Activated T-cell treated with anti-CD3 and anti-CD28 coated beads, Interleukin-2, amount 50 U/mL, for 4 hours (primary cell): ENCODE measurements around the gene ZCCHC7. TPM values are rescaled to one million over a fixed set of nuclear protein-coding genes. Genes with fewer than 3 reads are reported as not detected.
"Not testable (repeated sequence)": the region's sequence is repeated elsewhere in the genome, so short reads cannot be mapped to it uniquely, and the experiment has no call there.

Experiments used
- ATAC-seq, 2 donors: fragments of 200-7000 bp; cut with Tn5 transposase; one replicate each; pipeline ENCODE4 v1.10.0; 2021
- DNase-seq: peaks from one replicate; pipeline ENCODE4 v3.0.0-alpha.2; 2020
- H3K27me3 Mint-ChIP-seq: one replicate; pipeline ENCODE4 v1.8.0; 2021; ENCODE audit warnings: low read depth, mixed read lengths
- H3K36me3 Mint-ChIP-seq: one replicate; pipeline ENCODE4 v1.8.0; 2022; ENCODE audit warnings: mixed read lengths; ENCODE audit not compliant: insufficient read depth
- H3K4me1 Mint-ChIP-seq: one replicate; pipeline ENCODE4 v1.8.0; 2021; ENCODE audit warnings: low read depth, mixed read lengths
- H3K4me3 Mint-ChIP-seq: one replicate; pipeline ENCODE4 v1.8.0; 2021; ENCODE audit warnings: mild to moderate bottlenecking, moderate library complexity, mixed read lengths
- H3K9me3 Mint-ChIP-seq: one replicate; pipeline ENCODE4 v1.8.0; 2021; ENCODE audit warnings: mixed read lengths
- total RNA-seq, 3 donors: library from RNA; stranded (reverse); gene quantifications; one replicate each; pipeline ENCODE4 v1.2.1, GENCODE V29; 2021

ZCCHC7 gene
- total RNA-seq, 3 donors from 2014 or later: 23.6 to 25.6 (median 24.8) TPM

GRCh38 chr9:37382982-37383357, 262.6 kb downstream of the ZCCHC7 start:
- H3K27me3 Mint-ChIP-seq: peaks cover 6% of the 10 kb centered on the region

DNA sequence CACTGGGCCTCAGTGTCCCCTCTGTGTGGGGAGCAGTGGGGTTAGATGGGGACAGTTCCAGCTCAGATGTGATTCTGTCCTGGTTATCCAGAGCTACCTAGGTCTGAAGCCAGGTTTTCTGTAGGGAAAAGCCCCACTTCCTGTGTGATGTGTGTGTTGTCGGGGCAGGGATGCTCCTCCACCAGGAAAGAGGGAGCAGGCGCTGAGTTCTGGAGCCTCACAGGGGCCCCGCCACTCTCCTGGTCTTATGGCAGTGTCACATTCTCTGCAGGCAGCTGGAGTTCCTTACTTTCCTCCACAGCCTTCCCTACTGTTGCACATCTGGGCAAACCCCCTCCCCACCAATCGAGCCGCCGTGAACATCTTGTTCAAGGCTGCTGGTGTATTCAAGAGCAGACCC, 263.0 kb downstream of the ZCCHC7 start:
- DNase-seq (no peak), ATAC-seq (no peak)
- no peak overlapping the region for H3K4me3 Mint-ChIP-seq
- H3K9me3 Mint-ChIP-seq: no peaks in the 10 kb centered on the region
- peaks cover 6% of the 10 kb centered on the region for H3K27me3 Mint-ChIP-seq
- peaks cover 2% of the 10 kb centered on the region for H3K36me3 Mint-ChIP-seq
- no peaks in the 10 kb centered on the region for H3K4me1 Mint-ChIP-seq

More at GRCh38 chr9:37382982-37383357, 262.6 kb downstream of the ZCCHC7 start:
- DNase-seq (no peak), ATAC-seq (no peak)
- Mint-ChIP-seq H3K9me3 (no peaks in the 10 kb centered on the region), H3K36me3 (peaks cover 2% of the 10 kb centered on the region), H3K4me3 (no peak overlapping the region), H3K4me1 (no peaks in the 10 kb centered on the region)

DNA sequence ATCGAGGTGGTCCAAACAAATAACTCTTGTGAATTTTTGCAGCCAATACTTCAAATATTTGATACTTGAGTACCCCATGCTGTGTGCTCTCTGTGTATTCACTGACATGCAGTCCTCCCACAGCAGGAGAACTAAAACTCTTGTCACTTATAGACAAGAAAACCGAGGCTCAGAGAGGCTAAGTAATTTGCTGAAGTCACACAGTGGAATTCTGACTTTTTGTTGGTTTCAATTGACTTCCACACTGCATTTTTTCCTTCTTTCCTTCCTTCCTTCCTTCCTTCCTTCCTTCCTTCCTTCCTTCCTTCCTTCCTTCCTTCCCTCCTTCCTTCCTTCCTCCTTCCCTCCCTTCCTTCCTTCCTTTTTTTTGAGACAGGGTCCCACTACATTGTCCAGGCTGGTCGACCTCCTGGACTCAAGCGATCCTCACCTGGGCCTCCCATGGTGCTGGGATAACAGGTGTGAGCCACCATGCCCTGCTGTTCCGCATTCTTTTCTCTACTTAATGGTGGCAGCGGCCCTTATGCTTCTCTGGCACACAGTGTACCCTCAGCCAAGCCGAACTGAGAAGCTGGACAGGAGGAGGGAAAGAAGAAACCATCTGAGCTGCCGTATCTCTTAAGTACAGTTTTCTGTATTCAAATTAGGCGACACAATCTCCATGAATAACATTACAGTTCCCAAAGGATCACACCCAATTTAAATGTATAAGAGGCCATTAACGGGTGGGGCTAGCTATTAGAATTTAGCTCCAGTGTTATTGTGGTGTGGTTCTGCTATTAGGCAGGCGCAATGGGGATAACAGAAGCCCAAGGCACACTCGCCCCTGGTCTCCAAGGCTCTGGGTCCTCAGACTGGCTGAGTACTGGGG, 263.7 kb downstream of the ZCCHC7 start:
- Mint-ChIP-seq H3K9me3 (no peaks in the 10 kb centered on the region), H3K27me3 (peaks cover 3% of the 10 kb centered on the region), H3K4me3 (no peak overlapping the region), H3K36me3 (peaks cover 2% of the 10 kb centered on the region), H3K4me1 (no peaks in the 10 kb centered on the region)
- ATAC-seq: no peak
- no peak for DNase-seq

- Mint-ChIP-seq H3K9me3 (no peaks in the 10 kb centered on the region), H3K27me3 (no peaks in the 10 kb centered on the region), H3K4me3 (no peak overlapping the region), H3K36me3 (peaks cover 2% of the 10 kb centered on the region), H3K4me1 (no peaks in the 10 kb centered on the region)
- ATAC-seq (no peak), DNase-seq (no peak)
These were observed 264.9 kb downstream of the ZCCHC7 start for GRCh38 chr9:37385286-37385685.

GRCh38 chr9:37386988-37387387, 266.6 kb downstream of the ZCCHC7 start:
- no peak for ATAC-seq
- H3K27me3 Mint-ChIP-seq: no peaks in the 10 kb centered on the region
- no peaks in the 10 kb centered on the region for H3K9me3 Mint-ChIP-seq
- H3K4me3 Mint-ChIP-seq: no peak overlapping the region
- DNase-seq: no peak
- H3K4me1 Mint-ChIP-seq: no peaks in the 10 kb centered on the region
- peaks cover 2% of the 10 kb centered on the region for H3K36me3 Mint-ChIP-seq

- ATAC-seq (peak in 1 of 2 donors; percentile 28), DNase-seq (no peak)
- Mint-ChIP-seq H3K4me1 (no peaks in the 10 kb centered on the region), H3K9me3 (no peaks in the 10 kb centered on the region), H3K4me3 (no peak overlapping the region), H3K36me3 (no peaks in the 10 kb centered on the region), H3K27me3 (no peaks in the 10 kb centered on the region)
These were observed 270.4 kb downstream of the ZCCHC7 start for GRCh38 chr9:37390759-37391158.

DNA sequence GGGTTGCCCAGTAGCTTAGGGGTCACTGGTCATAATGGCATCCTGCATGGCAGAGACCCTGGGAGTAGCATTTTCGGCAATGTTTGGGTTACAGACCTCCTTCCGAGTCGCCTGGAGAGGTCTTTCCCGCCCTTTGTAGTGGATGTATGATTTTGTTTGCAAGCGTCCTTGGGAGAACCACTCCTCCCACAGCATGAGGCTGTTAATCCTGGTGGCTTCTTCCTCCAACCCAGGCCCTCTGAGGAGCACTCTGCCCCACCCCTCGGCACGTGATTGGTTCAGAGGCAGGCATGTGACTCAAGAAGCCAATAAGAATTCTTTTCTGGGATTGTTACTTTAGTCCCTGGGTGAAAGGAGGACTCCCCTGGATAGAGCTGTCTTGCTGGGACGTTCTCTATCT, 271.9 kb downstream of the ZCCHC7 start:
- Mint-ChIP-seq H3K27me3 (no peaks in the 10 kb centered on the region), H3K4me3 (no peak overlapping the region), H3K4me1 (no peaks in the 10 kb centered on the region), H3K9me3 (no peaks in the 10 kb centered on the region), H3K36me3 (no peaks in the 10 kb centered on the region)
- DNase-seq (no peak), ATAC-seq (no peak)

DNA sequence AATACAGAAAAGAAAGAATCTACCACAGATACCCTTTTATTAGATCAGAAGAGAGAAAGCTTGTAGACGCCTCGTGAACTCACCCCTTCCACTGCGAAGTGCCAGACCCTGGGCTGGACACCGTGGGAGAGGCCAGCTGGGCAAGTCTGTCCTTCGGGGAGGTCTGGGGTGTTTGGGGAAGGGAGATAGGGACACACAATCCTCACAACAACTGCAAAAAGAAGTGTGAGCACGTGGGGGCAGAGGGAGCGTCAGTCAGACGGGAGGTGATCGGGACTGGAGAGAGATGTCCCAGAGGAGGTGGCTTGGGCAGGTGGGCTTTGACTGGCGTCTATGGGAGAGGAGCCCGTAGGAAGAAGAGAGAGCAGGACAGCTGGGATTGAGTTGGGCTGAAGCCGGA, 274.9 kb downstream of the ZCCHC7 start:
- Mint-ChIP-seq H3K27me3 (no peaks in the 10 kb centered on the region), H3K36me3 (no peaks in the 10 kb centered on the region), H3K4me1 (no peaks in the 10 kb centered on the region), H3K4me3 (no peak overlapping the region), H3K9me3 (no peaks in the 10 kb centered on the region)
- ATAC-seq (no peak), DNase-seq (no peak)

DNA sequence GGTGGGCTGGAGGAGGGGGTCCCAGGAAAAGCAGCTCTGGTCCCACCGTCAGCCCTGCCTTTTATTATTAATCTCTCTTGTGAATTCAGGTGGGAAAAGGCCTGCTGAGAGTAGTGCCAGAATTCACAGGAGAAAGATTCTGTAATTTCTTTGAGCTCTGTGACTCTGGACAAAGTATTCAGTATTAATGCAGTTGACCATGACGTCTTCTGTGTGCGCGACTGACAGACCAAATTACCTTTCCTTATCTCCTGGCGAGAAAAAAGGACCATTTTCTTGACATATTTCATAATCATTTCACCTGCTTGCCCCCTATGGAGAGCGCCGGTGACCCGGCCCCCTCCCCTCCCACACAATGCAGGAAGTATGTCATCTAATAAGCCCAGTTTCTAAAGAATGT, 275.3 kb downstream of the ZCCHC7 start:
- Mint-ChIP-seq H3K36me3 (no peaks in the 10 kb centered on the region), H3K27me3 (no peaks in the 10 kb centered on the region), H3K9me3 (no peaks in the 10 kb centered on the region), H3K4me1 (no peaks in the 10 kb centered on the region), H3K4me3 (no peak overlapping the region)
- DNase-seq: no peak
- ATAC-seq: no peak

DNA sequence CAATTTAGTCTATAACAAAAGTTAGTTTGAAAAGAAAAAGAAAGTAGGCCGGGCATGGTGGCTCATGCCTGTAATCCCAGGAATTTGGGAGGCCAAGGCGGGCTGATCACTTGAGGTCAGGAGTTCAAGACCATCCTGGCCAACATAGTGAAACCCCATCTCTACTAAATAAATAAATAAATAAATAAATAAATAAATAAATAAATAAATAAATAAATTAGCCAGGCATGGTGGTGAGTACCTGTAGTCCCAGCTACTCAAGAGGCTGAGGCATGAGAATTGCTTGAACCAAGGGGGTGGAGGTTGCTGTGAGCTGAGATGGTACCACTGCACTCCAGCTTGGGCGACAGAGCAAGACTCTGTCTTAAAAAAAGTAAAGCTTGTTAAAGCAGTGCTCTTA, 277.6 kb downstream of the ZCCHC7 start:
- ATAC-seq, H3K9me3 Mint-ChIP-seq, H3K4me1 Mint-ChIP-seq, H3K36me3 Mint-ChIP-seq, DNase-seq, H3K27me3 Mint-ChIP-seq, H3K4me3 Mint-ChIP-seq: not testable (repeated sequence)

DNA sequence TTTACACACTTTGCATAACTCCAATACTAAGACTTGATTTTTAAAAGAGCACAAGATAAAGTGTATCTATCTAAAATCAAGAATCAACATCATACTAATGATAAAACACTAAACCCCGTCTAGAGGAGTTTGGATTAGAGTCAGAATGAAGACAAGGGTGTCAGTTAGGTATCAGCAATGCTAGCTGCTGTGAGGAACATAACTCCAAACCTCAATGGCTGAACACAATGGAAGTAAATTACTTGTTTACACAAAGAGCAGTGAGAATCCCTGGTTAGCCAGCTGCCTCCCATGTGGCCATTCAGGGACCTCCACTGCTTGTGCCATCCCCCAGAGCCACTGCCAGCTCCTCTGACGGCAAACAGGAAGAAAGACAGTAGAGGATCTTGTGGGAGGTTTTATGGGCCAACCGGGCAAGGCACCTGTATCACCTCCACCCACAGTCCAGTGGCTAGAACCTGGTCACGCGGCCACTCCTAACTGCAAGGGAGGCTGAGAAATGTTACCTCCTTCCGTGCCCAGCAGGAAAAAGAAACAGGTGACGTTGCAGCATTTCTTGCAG, 278.2 kb downstream of the ZCCHC7 start:
- Mint-ChIP-seq H3K36me3 (no peaks in the 10 kb centered on the region), H3K4me3 (no peak overlapping the region), H3K27me3 (no peaks in the 10 kb centered on the region), H3K4me1 (peaks cover 6% of the 10 kb centered on the region), H3K9me3 (no peaks in the 10 kb centered on the region)
- no peak for ATAC-seq
- DNase-seq: no peak

GRCh38 chr9:37399336-37399735, 279.0 kb downstream of the ZCCHC7 start:
- Mint-ChIP-seq H3K36me3 (no peaks in the 10 kb centered on the region), H3K27me3 (no peaks in the 10 kb centered on the region), H3K9me3 (no peaks in the 10 kb centered on the region), H3K4me1 (peaks cover 6% of the 10 kb centered on the region), H3K4me3 (no peak overlapping the region)
- DNase-seq (no peak), ATAC-seq (no peak)

DNA sequence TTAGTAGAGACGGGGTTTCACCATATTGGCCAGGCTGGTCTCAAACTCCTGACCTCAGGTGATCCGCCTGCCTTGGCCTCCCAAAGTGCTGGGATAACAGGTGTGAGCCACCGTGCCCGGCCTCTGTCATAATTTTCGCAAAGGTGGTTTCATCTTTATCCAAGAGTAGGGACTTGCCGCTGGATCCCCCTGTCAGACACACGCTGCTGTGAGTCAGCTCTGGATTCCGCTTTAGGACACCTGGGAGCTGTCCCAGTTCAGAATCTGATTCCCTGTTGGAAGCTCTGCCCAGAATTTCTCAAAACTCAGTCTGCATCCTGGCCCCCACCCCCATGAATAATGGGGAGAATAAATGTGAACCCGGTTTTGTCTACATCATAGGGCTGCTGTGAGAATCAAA, 284.2 kb downstream of the ZCCHC7 start:
- H3K27me3 Mint-ChIP-seq: no peaks in the 10 kb centered on the region
- no peaks in the 10 kb centered on the region for H3K9me3 Mint-ChIP-seq
- no peak for DNase-seq

DNA sequence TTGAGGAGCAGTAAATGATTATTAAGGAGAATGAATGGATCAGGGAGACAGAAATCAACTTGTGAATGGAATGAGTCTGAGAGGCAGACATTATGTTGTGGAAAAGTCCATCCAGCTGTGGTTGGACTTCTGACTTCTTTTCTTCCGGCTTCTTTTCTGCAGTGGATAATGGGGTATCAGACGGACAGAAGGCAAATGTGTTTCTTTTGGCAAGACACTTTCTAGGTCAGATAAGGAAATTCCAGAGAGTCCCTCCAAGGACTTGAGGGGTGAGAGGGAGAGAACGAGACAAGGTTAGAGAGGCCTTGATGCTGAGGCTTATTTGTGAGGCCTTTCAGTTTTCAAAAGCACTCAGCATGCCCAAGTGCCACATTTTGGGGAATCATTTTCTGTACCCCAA, 285.0 kb downstream of the ZCCHC7 start:
- Mint-ChIP-seq H3K4me1 (peaks cover 25% of the 10 kb centered on the region), H3K27me3 (no peaks in the 10 kb centered on the region), H3K9me3 (no peaks in the 10 kb centered on the region), H3K4me3 (no peak overlapping the region), H3K36me3 (no peaks in the 10 kb centered on the region)
- DNase-seq: no peak
- ATAC-seq: no peak

More for the DNA sequence above, 284.2 kb downstream of the ZCCHC7 start:
- Mint-ChIP-seq H3K36me3 (no peaks in the 10 kb centered on the region), H3K4me1 (peaks cover 18% of the 10 kb centered on the region), H3K4me3 (no peak overlapping the region)
- ATAC-seq: no peak

DNA sequence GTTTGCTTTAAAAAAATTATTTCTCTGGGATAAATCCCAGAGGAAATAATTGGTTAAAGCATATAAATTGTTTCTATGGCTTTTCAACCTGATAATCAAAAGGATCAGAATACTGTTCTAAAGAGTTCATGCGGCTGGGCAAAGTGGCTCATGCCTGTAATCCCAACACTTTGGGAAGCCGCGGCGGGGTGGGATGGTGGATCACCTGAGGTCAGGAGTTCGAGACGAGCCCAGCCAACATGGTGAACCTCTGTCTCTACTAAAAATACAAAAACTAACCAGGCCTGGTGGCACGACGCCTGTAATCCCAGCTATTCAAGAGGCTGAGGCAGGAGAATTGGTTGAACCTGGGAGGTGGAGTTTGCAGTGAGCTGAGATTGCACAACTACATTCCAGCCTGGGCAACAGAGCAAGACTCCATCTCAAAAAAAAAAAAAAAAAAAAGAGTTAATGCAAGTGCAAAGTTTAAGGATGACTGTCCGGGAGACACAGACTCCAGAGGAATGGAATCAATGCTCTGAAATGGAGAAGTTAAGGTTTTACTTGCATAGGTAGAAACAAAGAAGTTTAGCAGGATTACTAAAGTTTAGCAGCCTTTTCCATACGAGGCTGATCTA, 285.5 kb downstream of the ZCCHC7 start:
- ATAC-seq (no peak), DNase-seq (no peak)
- no peak overlapping the region for H3K4me3 Mint-ChIP-seq
- peaks cover 30% of the 10 kb centered on the region for H3K4me1 Mint-ChIP-seq
- no peaks in the 10 kb centered on the region for H3K27me3 Mint-ChIP-seq
- no peaks in the 10 kb centered on the region for H3K9me3 Mint-ChIP-seq
- H3K36me3 Mint-ChIP-seq: no peaks in the 10 kb centered on the region
